Memory B cell (primary cell): Measurements from ENCODE around the gene LHX4.

Experiments
- ATAC-seq: fragments of 150-1000 bp; cut with Tn5 transposase; 2 replicates; pipeline ENCODE4 v1.10.0; 2021; ENCODE audit warnings: low read depth, mild to moderate bottlenecking, moderate library complexity
- DNase-seq, 2 donors: peaks; one replicate each; pipeline ENCODE4 v3.0.0; 2022; ENCODE audit warnings: low spot score in 2 of 2
- H3K27ac Mint-ChIP-seq: one replicate; pipeline ENCODE4 v1.8.0; 2022; ENCODE audit warnings: mild to moderate bottlenecking, moderate library complexity, mixed read lengths
- H3K27me3 Mint-ChIP-seq: one replicate; pipeline ENCODE4 v1.8.0; 2022; ENCODE audit warnings: mixed read lengths
- H3K36me3 Mint-ChIP-seq: one replicate; pipeline ENCODE4 v1.8.0; 2022; ENCODE audit warnings: mild to moderate bottlenecking, mixed read lengths
- H3K4me1 Mint-ChIP-seq: one replicate; pipeline ENCODE4 v1.8.0; 2022; ENCODE audit warnings: mixed read lengths
- H3K4me3 Mint-ChIP-seq: one replicate; pipeline ENCODE4 v1.8.0; 2022; ENCODE audit warnings: mild to moderate bottlenecking, moderate library complexity, mixed read lengths
- H3K9me3 Mint-ChIP-seq: one replicate; pipeline ENCODE4 v1.8.0; 2022; ENCODE audit warnings: mixed read lengths

LHX4 gene

GRCh38 chr1:180269645-180270529, 39.8 kb downstream of the LHX4 start:
- H3K4me1 Mint-ChIP-seq: peaks cover 3% of the 10 kb centered on the region
- ATAC-seq: no peak
- H3K27me3 Mint-ChIP-seq: no peaks in the 10 kb centered on the region
- no peak for DNase-seq
- no peaks in the 10 kb centered on the region for H3K9me3 Mint-ChIP-seq
- peaks cover 1% of the 10 kb centered on the region for H3K36me3 Mint-ChIP-seq
- H3K27ac Mint-ChIP-seq: peak overlapping the region; percentile 19
- H3K4me3 Mint-ChIP-seq: no peak overlapping the region

- Mint-ChIP-seq H3K4me1 (peaks cover 3% of the 10 kb centered on the region), H3K9me3 (no peaks in the 10 kb centered on the region), H3K4me3 (no peak overlapping the region), H3K27me3 (no peaks in the 10 kb centered on the region), H3K36me3 (peaks cover 4% of the 10 kb centered on the region), H3K27ac (peak overlapping the region; percentile 51)
- ATAC-seq (no peak), DNase-seq (no peak)
These were observed 40.6 kb downstream of the LHX4 start for GRCh38 chr1:180270530-180271271.

GRCh38 chr1:180271272-180272255, 41.5 kb downstream of the LHX4 start:
- ATAC-seq: no peak

GRCh38 chr1:180272395-180272794, 42.3 kb downstream of the LHX4 start:
- Mint-ChIP-seq H3K27me3 (no peaks in the 10 kb centered on the region), H3K4me1 (peaks cover 3% of the 10 kb centered on the region), H3K9me3 (no peaks in the 10 kb centered on the region), H3K27ac (no peak overlapping the region), H3K36me3 (peaks cover 6% of the 10 kb centered on the region), H3K4me3 (no peak overlapping the region)
- no peak for DNase-seq
- no peak for ATAC-seq

More at GRCh38 chr1:180271272-180272255, 41.5 kb downstream of the LHX4 start:
- Mint-ChIP-seq H3K36me3 (peaks cover 6% of the 10 kb centered on the region), H3K9me3 (no peaks in the 10 kb centered on the region), H3K4me1 (peaks cover 3% of the 10 kb centered on the region), H3K4me3 (no peak overlapping the region), H3K27me3 (no peaks in the 10 kb centered on the region), H3K27ac (peak overlapping the region; percentile 51)
- no peak for DNase-seq

- Mint-ChIP-seq H3K27ac (no peak overlapping the region), H3K27me3 (no peaks in the 10 kb centered on the region), H3K4me3 (no peak overlapping the region), H3K4me1 (peaks cover 3% of the 10 kb centered on the region), H3K36me3 (peaks cover 6% of the 10 kb centered on the region), H3K9me3 (no peaks in the 10 kb centered on the region)
- ATAC-seq: no peak
- no peak for DNase-seq
These were observed 43.0 kb downstream of the LHX4 start for GRCh38 chr1:180273066-180273465.

GRCh38 chr1:180274221-180274620, 44.2 kb downstream of the LHX4 start:
- H3K27me3 Mint-ChIP-seq: no peaks in the 10 kb centered on the region
- no peak overlapping the region for H3K4me3 Mint-ChIP-seq
- peaks cover 6% of the 10 kb centered on the region for H3K36me3 Mint-ChIP-seq
- no peak for ATAC-seq
- no peak overlapping the region for H3K27ac Mint-ChIP-seq
- H3K9me3 Mint-ChIP-seq: no peaks in the 10 kb centered on the region
- peaks cover 3% of the 10 kb centered on the region for H3K4me1 Mint-ChIP-seq
- DNase-seq: no peak

GRCh38 chr1:180275726-180276125, 45.7 kb downstream of the LHX4 start:
- Mint-ChIP-seq H3K4me1 (peaks cover 6% of the 10 kb centered on the region), H3K9me3 (no peaks in the 10 kb centered on the region), H3K27me3 (no peaks in the 10 kb centered on the region), H3K36me3 (peaks cover 11% of the 10 kb centered on the region), H3K4me3 (no peak overlapping the region), H3K27ac (no peak overlapping the region)
- ATAC-seq (no peak), DNase-seq (no peak)

- ATAC-seq (no peak), DNase-seq (no peak)
- H3K4me3 Mint-ChIP-seq: no peak overlapping the region
- H3K27me3 Mint-ChIP-seq: no peaks in the 10 kb centered on the region
- peaks cover 4% of the 10 kb centered on the region for H3K4me1 Mint-ChIP-seq
- H3K36me3 Mint-ChIP-seq: peaks cover 16% of the 10 kb centered on the region
- no peak overlapping the region for H3K27ac Mint-ChIP-seq
- no peaks in the 10 kb centered on the region for H3K9me3 Mint-ChIP-seq
These were observed 47.6 kb downstream of the LHX4 start for GRCh38 chr1:180277476-180278193.

- no peaks in the 10 kb centered on the region for H3K9me3 Mint-ChIP-seq
- DNase-seq (no peak), ATAC-seq (no peak)
- H3K36me3 Mint-ChIP-seq: peaks cover 17% of the 10 kb centered on the region
- H3K4me3 Mint-ChIP-seq: no peak overlapping the region
- H3K27me3 Mint-ChIP-seq: no peaks in the 10 kb centered on the region
- peaks cover 4% of the 10 kb centered on the region for H3K4me1 Mint-ChIP-seq
- no peak overlapping the region for H3K27ac Mint-ChIP-seq
These were observed 48.1 kb downstream of the LHX4 start for GRCh38 chr1:180278194-180278515.

- DNase-seq (no peak), ATAC-seq (no peak)
- Mint-ChIP-seq H3K36me3 (peaks cover 19% of the 10 kb centered on the region), H3K27me3 (no peaks in the 10 kb centered on the region), H3K4me3 (no peak overlapping the region), H3K27ac (no peak overlapping the region), H3K4me1 (peaks cover 6% of the 10 kb centered on the region), H3K9me3 (no peaks in the 10 kb centered on the region)
These were observed 48.7 kb downstream of the LHX4 start for GRCh38 chr1:180278596-180279395.

- H3K4me3 Mint-ChIP-seq: no peak overlapping the region
- H3K4me1 Mint-ChIP-seq: peaks cover 6% of the 10 kb centered on the region
- no peak overlapping the region for H3K27ac Mint-ChIP-seq
- no peaks in the 10 kb centered on the region for H3K9me3 Mint-ChIP-seq
- DNase-seq: no peak
- no peaks in the 10 kb centered on the region for H3K27me3 Mint-ChIP-seq
- no peak for ATAC-seq
- peaks cover 22% of the 10 kb centered on the region for H3K36me3 Mint-ChIP-seq
These were observed 49.6 kb downstream of the LHX4 start for GRCh38 chr1:180279651-180280050.

GRCh38 chr1:180280617-180281016, 50.6 kb downstream of the LHX4 start:
- DNase-seq (no peak), ATAC-seq (no peak)
- Mint-ChIP-seq H3K9me3 (no peaks in the 10 kb centered on the region), H3K27ac (no peak overlapping the region), H3K27me3 (no peaks in the 10 kb centered on the region), H3K4me3 (no peak overlapping the region), H3K4me1 (peaks cover 6% of the 10 kb centered on the region), H3K36me3 (peaks cover 25% of the 10 kb centered on the region)

GRCh38 chr1:180281490-180281889, 51.4 kb downstream of the LHX4 start:
- DNase-seq (no peak), ATAC-seq (no peak)
- Mint-ChIP-seq H3K4me3 (no peak overlapping the region), H3K27me3 (no peaks in the 10 kb centered on the region), H3K27ac (no peak overlapping the region), H3K9me3 (no peaks in the 10 kb centered on the region), H3K36me3 (peaks cover 23% of the 10 kb centered on the region), H3K4me1 (peaks cover 6% of the 10 kb centered on the region)
